ENCODE measurements around the gene SH3GLB1.

GRCh38 chr1:86768554-86768953 is 64.2 kb downstream of the SH3GLB1 start:
- TF ChIP-seq POLR2A (IDR thresholded peaks at IDR 0.05) (no peak), CTCF (IDR thresholded peaks at IDR 0.05) (no peak), POLR2AphosphoS5 (IDR thresholded peaks at IDR 0.05) (no peak)
